ENCODE results near the gene PPP1R1B.

The PPP1R1B gene

DNA sequence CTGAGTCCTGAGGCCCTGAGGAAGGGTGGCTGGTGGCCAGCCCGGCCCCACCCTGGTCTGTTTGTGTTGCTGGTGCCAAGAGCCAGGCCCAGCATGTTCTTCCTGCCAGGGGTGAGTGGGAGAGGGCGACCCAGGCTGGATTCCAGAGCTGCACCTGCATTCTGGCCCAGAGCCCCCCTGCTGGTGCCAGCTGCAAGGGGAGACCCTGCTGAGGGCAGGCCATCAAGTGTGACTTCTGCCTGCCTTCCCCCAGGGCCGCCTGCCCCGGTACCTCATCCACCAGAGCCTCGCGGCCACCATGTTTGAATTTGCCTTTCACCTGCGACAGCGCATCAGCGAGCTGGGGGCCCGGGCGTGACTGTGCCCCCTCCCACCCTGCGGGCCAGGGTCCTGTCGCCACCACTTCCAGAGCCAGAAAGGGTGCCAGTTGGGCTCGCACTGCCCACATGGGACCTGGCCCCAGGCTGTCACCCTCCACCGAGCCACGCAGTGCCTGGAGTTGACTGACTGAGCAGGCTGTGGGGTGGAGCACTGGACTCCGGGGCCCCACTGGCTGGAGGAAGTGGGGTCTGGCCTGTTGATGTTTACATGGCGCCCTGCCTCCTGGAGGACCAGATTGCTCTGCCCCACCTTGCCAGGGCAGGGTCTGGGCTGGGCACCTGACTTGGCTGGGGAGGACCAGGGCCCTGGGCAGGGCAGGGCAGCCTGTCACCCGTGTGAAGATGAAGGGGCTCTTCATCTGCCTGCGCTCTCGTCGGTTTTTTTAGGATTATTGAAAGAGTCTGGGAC, 36.0 kb downstream of the PPP1R1B start:
- Histone ChIP-seq H3K27ac (ENCODE audit: low read length) (no peak overlapping the region), H3K36me3 (ENCODE audit: insufficient read depth, low read depth, low read length) (peaks cover 26% of the 10 kb centered on the region; the same call in 1 of the 2 replicates), H3K9me3 (ENCODE audit: insufficient read depth, low read depth, low read length) (no peaks in the 10 kb centered on the region), H3K9ac (ENCODE audit: low read depth, low read length) (no peak overlapping the region), H3K27me3 (ENCODE audit: insufficient read depth, low read length) (peaks cover 23% of the 10 kb centered on the region), H3K4me1 (ENCODE audit: insufficient read depth, low read length) (peaks cover 16% of the 10 kb centered on the region), H3K4me3 (ENCODE audit: low read length) (no peak overlapping the region)

DNA sequence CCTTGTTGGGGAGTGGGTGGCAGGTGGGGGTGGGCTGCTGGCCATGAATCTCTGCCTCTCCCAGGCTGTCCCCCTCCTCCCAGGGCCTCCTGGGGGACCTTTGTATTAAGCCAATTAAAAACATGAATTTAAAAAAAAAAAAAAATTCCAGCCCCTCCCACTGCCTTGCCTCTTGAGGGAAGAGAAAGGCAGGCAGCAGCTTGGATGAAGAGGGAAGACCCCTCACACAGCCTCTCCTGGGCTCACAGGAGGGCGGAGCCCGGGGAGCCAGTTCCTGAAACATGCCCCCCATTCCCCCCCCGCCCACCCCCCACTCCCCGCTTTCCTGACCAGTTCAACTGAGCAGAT, 36.6 kb downstream of the PPP1R1B start:
- Histone ChIP-seq H3K4me1 (ENCODE audit: insufficient read depth, low read length) (peaks cover 16% of the 10 kb centered on the region), H3K9me3 (ENCODE audit: insufficient read depth, low read depth, low read length) (no peaks in the 10 kb centered on the region), H3K27ac (ENCODE audit: low read length) (no peak overlapping the region), H3K9ac (ENCODE audit: low read depth, low read length) (no peak overlapping the region), H3K36me3 (ENCODE audit: insufficient read depth, low read depth, low read length) (peaks cover 23% of the 10 kb centered on the region; the same call in 1 of the 2 replicates), H3K4me3 (ENCODE audit: low read length) (no peak overlapping the region), H3K27me3 (ENCODE audit: insufficient read depth, low read length) (peaks cover 29% of the 10 kb centered on the region)

GRCh38 chr17:39663688-39664580, 37.2 kb downstream of the PPP1R1B start:
- H3K36me3 ChIP-seq (ENCODE audit: insufficient read depth, low read depth, low read length), result peaks cover 17% of the 10 kb centered on the region; the same call in 1 of the 2 replicates
- H3K27ac ChIP-seq (ENCODE audit: low read length), result no peak overlapping the region
- H3K4me3 ChIP-seq (ENCODE audit: low read length), result peak overlapping the region; percentile 52; the same call in 1 of the 2 replicates
- H3K4me1 ChIP-seq (ENCODE audit: insufficient read depth, low read length), result peaks cover 19% of the 10 kb centered on the region
- no peaks in the 10 kb centered on the region for H3K9me3 ChIP-seq (ENCODE audit: insufficient read depth, low read depth, low read length)
- peaks cover 35% of the 10 kb centered on the region for H3K27me3 ChIP-seq (ENCODE audit: insufficient read depth, low read length)
- peak overlapping the region; percentile 2; the same call in 1 of the 2 replicates for H3K9ac ChIP-seq (ENCODE audit: low read depth, low read length)

- H3K9ac ChIP-seq (ENCODE audit: low read depth, low read length), result peak within 1 kb of the TSS; percentile 2; the same call in 1 of the 2 replicates
- no peak within 1 kb of the TSS for H3K27ac ChIP-seq (ENCODE audit: low read length)
- H3K4me1 ChIP-seq (ENCODE audit: insufficient read depth, low read length), result peaks cover 19% of the 10 kb centered on the region
Measured at GRCh38 chr17:39664581-39665561, 38.1 kb downstream of the PPP1R1B start, which contains the start of gene TCAP. TSS of gene TCAP (plus strand) at chr17:39665349. CDS start at chr17:39665360, 11 bp downstream.

GRCh38 chr17:39665642-39666224, 39.0 kb downstream of the PPP1R1B start:
- no peak overlapping the region for H3K9ac ChIP-seq (ENCODE audit: low read depth, low read length)
- no peaks in the 10 kb centered on the region for H3K9me3 ChIP-seq (ENCODE audit: insufficient read depth, low read depth, low read length)
- H3K27ac ChIP-seq (ENCODE audit: low read length), result no peak overlapping the region
- no peak overlapping the region for H3K4me3 ChIP-seq (ENCODE audit: low read length)
- peaks cover 52% of the 10 kb centered on the region for H3K27me3 ChIP-seq (ENCODE audit: insufficient read depth, low read length)
- H3K4me1 ChIP-seq (ENCODE audit: insufficient read depth, low read length), result peaks cover 19% of the 10 kb centered on the region
- H3K36me3 ChIP-seq (ENCODE audit: insufficient read depth, low read depth, low read length), result 0 out of 2 replicates have a peak, but pooled peaks cover 7% of the 10 kb centered on the region

More at GRCh38 chr17:39664581-39665561, 38.1 kb downstream of the PPP1R1B start, which contains the start of gene TCAP:
- peaks cover 15% of the 10 kb centered on the region; the same call in 1 of the 2 replicates for H3K36me3 ChIP-seq (ENCODE audit: insufficient read depth, low read depth, low read length)
- H3K9me3 ChIP-seq (ENCODE audit: insufficient read depth, low read depth, low read length), result no peaks in the 10 kb centered on the region
- H3K4me3 ChIP-seq (ENCODE audit: low read length), result no peak within 1 kb of the TSS; the same call in 1 of the 2 replicates
- H3K27me3 ChIP-seq (ENCODE audit: insufficient read depth, low read length), result peaks cover 44% of the 10 kb centered on the region

DNA sequence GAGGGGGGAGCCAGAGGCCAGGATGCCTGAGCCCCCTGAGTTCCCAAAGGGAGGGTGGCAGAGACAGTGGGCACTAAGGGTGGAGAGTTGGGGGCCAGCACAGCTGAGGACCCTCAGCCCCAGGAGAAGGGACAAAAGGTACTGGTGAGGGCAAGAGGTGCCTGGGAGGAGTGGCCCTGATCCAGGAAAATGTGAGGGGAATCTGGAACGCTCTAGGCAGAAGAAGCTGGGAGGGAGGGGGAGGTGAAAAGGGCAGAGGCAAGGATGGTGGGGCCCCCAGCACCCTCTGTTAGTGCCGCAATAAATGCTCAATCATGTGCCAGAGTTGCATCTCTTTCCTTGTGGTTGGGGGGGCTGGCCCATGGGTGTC, 39.5 kb downstream of the PPP1R1B start:
- Histone ChIP-seq H3K4me3 (ENCODE audit: low read length) (no peak overlapping the region), H3K4me1 (ENCODE audit: insufficient read depth, low read length) (peaks cover 19% of the 10 kb centered on the region), H3K9me3 (ENCODE audit: insufficient read depth, low read depth, low read length) (no peaks in the 10 kb centered on the region), H3K9ac (ENCODE audit: low read depth, low read length) (no peak overlapping the region), H3K27ac (ENCODE audit: low read length) (no peak overlapping the region), H3K36me3 (ENCODE audit: insufficient read depth, low read depth, low read length) (0 out of 2 replicates have a peak, but pooled peaks cover 2% of the 10 kb centered on the region), H3K27me3 (ENCODE audit: insufficient read depth, low read length) (peaks cover 56% of the 10 kb centered on the region)

DNA sequence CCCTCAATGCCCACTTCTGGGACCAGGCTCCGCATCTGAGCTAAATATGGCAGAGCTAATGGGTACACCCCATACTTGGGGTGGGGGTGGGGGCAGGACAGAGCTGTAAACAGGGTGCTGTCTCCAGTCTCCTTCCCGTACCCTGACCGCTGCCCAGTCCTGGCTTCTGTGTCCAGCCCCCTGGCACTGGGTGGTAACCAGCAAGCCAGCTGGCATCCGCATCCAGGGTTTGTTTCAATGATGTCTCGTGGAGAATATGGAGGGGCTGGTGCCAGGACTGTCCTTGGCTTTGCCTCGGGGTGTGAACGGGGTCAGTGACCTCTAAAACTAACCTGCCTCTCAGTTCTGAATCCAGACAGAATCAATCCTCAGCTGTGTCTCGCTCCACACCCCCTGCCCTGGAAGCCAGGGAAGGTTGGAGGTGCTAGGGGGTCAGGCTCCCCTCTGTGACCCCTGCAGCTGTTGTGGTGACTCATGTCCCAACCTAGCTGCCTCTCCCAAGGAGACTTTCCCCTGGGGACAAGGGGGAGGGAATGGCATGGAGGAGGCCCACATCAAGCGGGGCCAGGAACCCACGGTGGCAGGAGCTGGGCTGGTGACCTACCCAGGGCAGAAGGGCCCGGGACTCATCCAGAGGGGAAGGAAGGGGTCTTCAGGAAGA, 40.0 kb downstream of the PPP1R1B start:
- no peaks in the 10 kb centered on the region for H3K9me3 ChIP-seq (ENCODE audit: insufficient read depth, low read depth, low read length)
- peaks cover 56% of the 10 kb centered on the region for H3K27me3 ChIP-seq (ENCODE audit: insufficient read depth, low read length)
- H3K4me1 ChIP-seq (ENCODE audit: insufficient read depth, low read length), result peaks cover 19% of the 10 kb centered on the region
- H3K36me3 ChIP-seq (ENCODE audit: insufficient read depth, low read depth, low read length), result no peaks in the 10 kb centered on the region
- no peak overlapping the region for H3K27ac ChIP-seq (ENCODE audit: low read length)
- peak overlapping the region; percentile 56; the same call in 1 of the 2 replicates for H3K4me3 ChIP-seq (ENCODE audit: low read length)
- H3K9ac ChIP-seq (ENCODE audit: low read depth, low read length), result peak overlapping the region; percentile 15; the same call in 1 of the 2 replicates

DNA sequence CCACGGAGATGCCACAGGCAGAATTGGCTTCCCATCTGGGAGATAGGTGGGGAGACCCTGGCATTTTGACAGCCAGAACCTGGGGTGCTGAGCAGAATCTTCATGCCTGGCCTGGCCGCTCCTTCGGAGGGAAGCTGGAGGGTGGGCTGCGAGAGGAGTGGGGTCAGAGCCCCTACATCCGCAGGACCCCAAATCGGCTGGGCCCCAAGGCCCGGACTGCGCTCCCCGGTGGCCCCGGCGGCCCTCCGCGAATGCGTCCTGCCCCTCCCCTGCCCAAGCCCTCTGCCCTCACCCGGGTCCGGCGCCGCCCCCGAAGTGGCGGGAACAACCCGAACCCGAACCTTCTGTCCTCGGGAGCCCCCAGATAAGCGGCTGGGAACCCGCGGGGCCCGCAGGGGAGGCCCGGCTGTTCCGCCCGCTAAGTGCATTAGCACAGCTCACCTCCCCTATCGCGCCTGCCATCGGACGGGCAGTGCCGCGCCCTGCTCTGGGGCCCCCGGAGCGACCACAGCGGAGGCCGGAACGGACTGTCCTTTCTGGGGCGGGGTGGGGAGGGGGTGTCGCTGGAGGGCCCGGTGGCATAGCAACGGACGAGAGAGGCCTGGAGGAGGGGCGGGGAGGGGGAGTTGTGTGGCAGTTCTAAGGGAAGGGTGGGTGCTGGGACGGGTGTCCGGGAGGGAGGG, 40.7 kb downstream of the PPP1R1B start:
- no peaks in the 10 kb centered on the region for H3K36me3 ChIP-seq (ENCODE audit: insufficient read depth, low read depth, low read length)
- H3K27me3 ChIP-seq (ENCODE audit: insufficient read depth, low read length), result peaks cover 56% of the 10 kb centered on the region
- peaks cover 19% of the 10 kb centered on the region for H3K4me1 ChIP-seq (ENCODE audit: insufficient read depth, low read length)
- H3K9ac ChIP-seq (ENCODE audit: low read depth, low read length), result peak overlapping the region; percentile 15; the same call in 1 of the 2 replicates
- no peak overlapping the region for H3K27ac ChIP-seq (ENCODE audit: low read length)
- no peaks in the 10 kb centered on the region for H3K9me3 ChIP-seq (ENCODE audit: insufficient read depth, low read depth, low read length)
- H3K4me3 ChIP-seq (ENCODE audit: low read length), result peak overlapping the region; percentile 56; the same call in 1 of the 2 replicates

DNA sequence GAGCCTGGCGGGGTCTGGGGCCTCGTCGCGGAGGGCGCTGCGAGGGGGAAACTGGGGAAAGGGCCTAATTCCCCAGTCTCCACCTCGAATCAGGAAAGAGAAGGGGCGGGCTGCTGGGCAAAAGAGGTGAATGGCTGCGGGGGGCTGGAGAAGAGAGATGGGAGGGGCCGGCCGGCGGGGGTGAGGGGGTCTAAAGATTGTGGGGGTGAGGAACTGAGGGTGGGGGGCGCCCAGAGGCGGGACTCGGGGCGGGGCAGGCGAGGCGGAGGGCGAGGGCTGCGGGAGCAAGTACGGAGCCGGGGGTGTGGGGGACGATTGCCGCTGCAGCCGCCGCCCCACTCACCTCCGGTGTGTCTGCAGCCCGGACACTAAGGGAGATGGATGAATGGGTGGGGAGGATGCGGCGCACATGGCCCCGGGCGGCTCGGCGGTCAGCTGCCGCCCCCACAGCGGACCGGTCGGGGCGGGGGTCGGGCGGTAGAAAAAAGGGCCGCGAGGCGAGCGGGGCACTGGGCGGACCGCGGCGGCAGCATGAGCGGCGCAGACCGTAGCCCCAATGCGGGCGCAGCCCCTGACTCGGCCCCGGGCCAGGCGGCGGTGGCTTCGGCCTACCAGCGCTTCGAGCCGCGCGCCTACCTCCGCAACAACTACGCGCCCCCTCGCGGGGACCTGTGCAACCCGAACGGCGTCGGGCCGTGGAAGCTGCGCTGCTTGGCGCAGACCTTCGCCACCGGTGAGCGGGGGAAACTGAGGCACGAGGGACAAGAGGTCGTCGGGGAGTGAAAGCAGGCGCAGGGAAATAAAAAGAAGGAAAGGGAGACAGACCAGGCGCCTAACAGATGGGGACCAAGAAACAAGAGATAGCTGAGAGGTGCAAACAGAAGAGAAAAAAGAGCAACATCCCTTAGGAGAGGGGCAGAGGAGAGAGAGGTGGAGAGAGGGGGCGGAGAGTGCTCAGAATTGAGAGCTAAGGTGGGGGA, 41.5 kb downstream of the PPP1R1B start, which contains the start of gene PNMT:
Gene PNMT, plus strand, starts transcription at position 509 of the 980 bp plus-strand sequence. Its CDS starts 23 bp downstream, at position 532.
- H3K9ac ChIP-seq (ENCODE audit: low read depth, low read length), result peak within 1 kb of the TSS; percentile 4; the same call in 1 of the 2 replicates
- H3K27ac ChIP-seq (ENCODE audit: low read length), result no peak within 1 kb of the TSS
- H3K4me3 ChIP-seq (ENCODE audit: low read length), result peak within 1 kb of the TSS; percentile 56
- no peaks in the 10 kb centered on the region for H3K36me3 ChIP-seq (ENCODE audit: insufficient read depth, low read depth, low read length)
- H3K4me1 ChIP-seq (ENCODE audit: insufficient read depth, low read length), result peaks cover 19% of the 10 kb centered on the region
- no peaks in the 10 kb centered on the region for H3K9me3 ChIP-seq (ENCODE audit: insufficient read depth, low read depth, low read length)
- H3K27me3 ChIP-seq (ENCODE audit: insufficient read depth, low read length), result peaks cover 56% of the 10 kb centered on the region

All from iPS-20b (cell line).